ENCODE results near the gene DHRS12. TPM values are rescaled to one million over a fixed set of nuclear protein-coding genes. Genes with fewer than 3 reads are reported as not detected.

Gene DHRS12
- total RNA-seq, 1 experiment from 2014 or later = 6.9 TPM

GRCh38 chr13:51806566-51806965, 2.6 kb upstream of the DHRS12 start:
- Histone ChIP-seq H3K4me3 (no peak overlapping the region), H4K20me1 (ENCODE audit: insufficient read depth) (no peaks in the 10 kb centered on the region), H3K79me2 (ENCODE audit: low read depth) (no peaks in the 10 kb centered on the region), H3K27me3 (ENCODE audit: insufficient read depth, low read depth) (no peaks in the 10 kb centered on the region), H3K36me3 (ENCODE audit: low read depth) (no peaks in the 10 kb centered on the region), H2AFZ (no peak overlapping the region), H3K27ac (no peak overlapping the region), H3K4me1 (replicated peaks; ENCODE audit: insufficient read depth) (peaks cover 25% of the 10 kb centered on the region), H3K9me3 (ENCODE audit: insufficient read depth, low read depth) (no peaks in the 10 kb centered on the region), H3K4me2 (no peak overlapping the region), H3F3A (ENCODE audit: insufficient read depth, low read depth) (peaks cover 33% of the 10 kb centered on the region; the same call in 1 of the 2 replicates), H3K9me2 (ENCODE audit: insufficient read depth) (no peaks in the 10 kb centered on the region)
- ChIA-PET CTCF (no interaction called here), POLR2A (ENCODE audit: unreplicated experiment) (no interaction called here)
- TF ChIP-seq CTCF (conservative IDR thresholded peaks at IDR 0.05) (no peak), EZH2 (IDR thresholded peaks at IDR 0.05; ENCODE audit: low read depth) (no peak)
- no TSS peak for BruUV-seq (replicated peaks)
- DNase-seq = no peak
- intact Hi-C loops (cut with micrococcal nuclease; ENCODE audit: unreplicated experiment) = no loop called here

GRCh38 chr13:51805925-51806324, 2.0 kb upstream of the DHRS12 start:
- Histone ChIP-seq H3K9me2 (ENCODE audit: insufficient read depth) (no peaks in the 10 kb centered on the region), H2AFZ (no peak overlapping the region), H3K27ac (no peak overlapping the region), H3K4me3 (no peak overlapping the region), H3K4me2 (no peak overlapping the region), H3K9me3 (ENCODE audit: insufficient read depth, low read depth) (no peaks in the 10 kb centered on the region), H3K36me3 (ENCODE audit: low read depth) (no peaks in the 10 kb centered on the region), H4K20me1 (ENCODE audit: insufficient read depth) (no peaks in the 10 kb centered on the region), H3K4me1 (replicated peaks; ENCODE audit: insufficient read depth) (peaks cover 26% of the 10 kb centered on the region), H3F3A (ENCODE audit: insufficient read depth, low read depth) (peaks cover 37% of the 10 kb centered on the region; the same call in 1 of the 2 replicates), H3K79me2 (ENCODE audit: low read depth) (no peaks in the 10 kb centered on the region), H3K27me3 (ENCODE audit: insufficient read depth, low read depth) (no peaks in the 10 kb centered on the region)
- BruUV-seq (replicated peaks) = no TSS peak
- intact Hi-C loops (cut with micrococcal nuclease; ENCODE audit: unreplicated experiment) = no loop called here
- TF ChIP-seq CTCF (conservative IDR thresholded peaks at IDR 0.05) (no peak), EZH2 (IDR thresholded peaks at IDR 0.05; ENCODE audit: low read depth) (no peak)
- POLR2A ChIA-PET (ENCODE audit: unreplicated experiment) = no interaction called here
- CTCF ChIA-PET = no interaction called here
- no peak for DNase-seq

GRCh38 chr13:51805313-51805712, 1.4 kb upstream of the DHRS12 start:
- Histone ChIP-seq H3K9me3 (ENCODE audit: insufficient read depth, low read depth) (no peaks in the 10 kb centered on the region), H3F3A (ENCODE audit: insufficient read depth, low read depth) (peaks cover 37% of the 10 kb centered on the region; the same call in 1 of the 2 replicates), H3K9me2 (ENCODE audit: insufficient read depth) (no peaks in the 10 kb centered on the region), H3K4me1 (replicated peaks; ENCODE audit: insufficient read depth) (peaks cover 26% of the 10 kb centered on the region), H3K36me3 (ENCODE audit: low read depth) (no peaks in the 10 kb centered on the region), H3K79me2 (ENCODE audit: low read depth) (no peaks in the 10 kb centered on the region), H3K27me3 (ENCODE audit: insufficient read depth, low read depth) (no peaks in the 10 kb centered on the region), H2AFZ (no peak overlapping the region), H3K27ac (no peak overlapping the region), H3K4me3 (no peak overlapping the region), H4K20me1 (ENCODE audit: insufficient read depth) (no peaks in the 10 kb centered on the region), H3K4me2 (no peak overlapping the region)
- TF ChIP-seq EZH2 (IDR thresholded peaks at IDR 0.05; ENCODE audit: low read depth) (no peak), CTCF (conservative IDR thresholded peaks at IDR 0.05) (no peak)
- POLR2A ChIA-PET (ENCODE audit: unreplicated experiment) = no interaction called here
- CTCF ChIA-PET = no interaction called here
- BruUV-seq (replicated peaks) = no TSS peak
- intact Hi-C loops (cut with micrococcal nuclease; ENCODE audit: unreplicated experiment) = no loop called here
- no peak for DNase-seq

All from PC-9 (cell line).